Activated gamma-delta T cell treated with Interleukin-2 at 50 U/mL for 16 hours (primary cell): Measurements from ENCODE around the gene TRAF2.
A peak's percentile ranks its signal among the peaks of the same experiment; 100 is the strongest.

Experiments used
- DNase-seq: peaks from one replicate; pipeline ENCODE4 v3.0.0-alpha.2; 2020

Gene TRAF2

DNA sequence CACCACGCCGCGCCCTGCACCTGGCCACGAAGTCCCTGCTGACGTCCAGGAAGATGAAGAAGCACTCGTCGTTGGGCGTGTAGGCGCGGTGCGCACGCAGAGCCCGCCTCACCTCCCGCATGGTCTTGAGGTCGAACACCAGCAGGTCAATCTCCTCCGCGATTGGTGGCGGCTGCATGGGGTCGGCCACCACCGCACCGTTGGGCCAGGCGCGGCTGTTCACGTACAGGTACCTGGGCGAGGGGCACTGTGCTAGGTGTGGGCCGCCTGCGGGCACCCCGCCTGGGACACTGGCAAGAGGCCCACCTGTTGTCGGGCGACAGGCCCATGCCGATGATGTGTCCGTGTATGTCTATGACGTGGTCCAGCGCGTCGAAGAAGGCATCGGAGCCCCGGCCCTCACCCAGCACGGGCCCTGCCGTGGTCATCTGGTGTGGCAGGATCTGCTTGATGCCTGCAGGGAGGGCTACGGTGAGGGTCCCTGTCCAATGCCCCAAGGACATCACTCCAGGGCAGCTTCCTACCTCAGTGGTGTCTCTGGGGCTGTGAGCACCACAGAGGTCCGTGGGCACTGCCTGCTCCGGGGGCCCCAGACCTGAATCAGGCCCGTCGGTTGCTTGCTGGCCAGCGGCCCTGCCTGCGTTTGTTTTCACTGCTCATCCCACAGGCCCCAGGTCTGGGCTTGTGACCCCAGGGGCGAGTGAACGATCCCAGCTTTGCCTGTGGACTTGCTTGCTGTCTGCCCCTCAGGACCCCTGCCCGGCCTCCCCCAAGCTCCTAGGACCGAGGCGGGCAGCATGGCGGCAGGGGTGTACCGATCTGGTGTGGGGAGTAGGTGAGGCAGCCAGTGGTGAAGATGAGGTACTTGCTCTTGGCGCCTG is 55.2 kb downstream of the TRAF2 start:
- no peak for DNase-seq

DNA sequence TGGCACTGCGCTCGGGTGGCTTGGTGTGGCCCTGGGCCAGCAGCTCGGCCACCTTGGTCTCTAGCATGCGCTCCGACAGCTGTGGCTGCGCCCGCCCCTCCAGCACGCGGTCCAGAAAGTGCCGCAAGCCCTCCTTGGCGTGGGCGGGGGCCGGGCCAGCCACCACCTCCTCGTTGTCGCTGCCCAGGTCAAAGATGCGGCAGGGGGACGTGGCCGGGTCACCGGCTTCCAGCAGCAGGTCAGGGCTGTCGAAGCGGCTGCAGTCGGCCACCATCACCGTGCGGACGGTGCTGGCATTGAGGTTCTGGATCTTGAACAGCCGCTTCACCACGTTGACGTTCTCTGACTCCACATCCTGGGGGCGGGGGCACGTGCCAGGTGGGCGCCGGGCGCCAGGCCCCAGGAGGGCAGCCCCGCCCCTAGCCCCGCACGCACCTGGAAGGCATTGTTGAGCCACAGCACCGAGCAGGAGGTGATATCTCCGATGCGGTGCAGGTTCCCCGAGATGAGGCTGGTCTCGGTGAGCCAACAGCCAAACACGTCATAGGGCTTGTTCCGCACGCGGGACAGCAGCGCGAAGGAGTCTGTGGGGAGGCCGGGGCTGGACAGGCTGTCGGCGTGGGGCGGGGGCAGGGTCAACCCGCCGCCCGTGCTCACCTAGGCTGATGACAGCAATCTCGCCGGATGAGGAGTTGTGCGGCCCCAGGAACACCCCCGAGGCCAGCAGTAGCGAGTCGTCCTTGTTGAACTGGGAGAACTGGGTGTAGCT is 56.0 kb downstream of the TRAF2 start:
- DNase-seq = no peak

DNA sequence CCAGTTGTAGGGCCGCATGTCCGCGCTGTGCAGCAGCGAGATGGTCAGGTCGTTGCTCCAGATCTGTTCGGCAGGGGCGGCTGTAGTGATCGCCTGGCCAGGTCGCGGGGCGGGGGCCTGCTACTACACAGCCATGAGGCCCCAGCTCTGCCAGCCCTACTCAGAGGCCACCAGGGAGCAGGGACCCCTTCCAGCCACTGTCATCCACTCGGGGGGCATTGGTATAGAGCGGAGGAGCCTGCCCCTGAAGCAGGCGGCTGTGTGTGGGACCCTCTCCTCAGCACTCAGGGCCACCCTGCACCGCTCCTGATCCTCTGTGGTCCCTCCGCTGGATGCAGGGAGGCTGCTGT is 56.5 kb downstream of the TRAF2 start:
- DNase-seq = no peak

DNA sequence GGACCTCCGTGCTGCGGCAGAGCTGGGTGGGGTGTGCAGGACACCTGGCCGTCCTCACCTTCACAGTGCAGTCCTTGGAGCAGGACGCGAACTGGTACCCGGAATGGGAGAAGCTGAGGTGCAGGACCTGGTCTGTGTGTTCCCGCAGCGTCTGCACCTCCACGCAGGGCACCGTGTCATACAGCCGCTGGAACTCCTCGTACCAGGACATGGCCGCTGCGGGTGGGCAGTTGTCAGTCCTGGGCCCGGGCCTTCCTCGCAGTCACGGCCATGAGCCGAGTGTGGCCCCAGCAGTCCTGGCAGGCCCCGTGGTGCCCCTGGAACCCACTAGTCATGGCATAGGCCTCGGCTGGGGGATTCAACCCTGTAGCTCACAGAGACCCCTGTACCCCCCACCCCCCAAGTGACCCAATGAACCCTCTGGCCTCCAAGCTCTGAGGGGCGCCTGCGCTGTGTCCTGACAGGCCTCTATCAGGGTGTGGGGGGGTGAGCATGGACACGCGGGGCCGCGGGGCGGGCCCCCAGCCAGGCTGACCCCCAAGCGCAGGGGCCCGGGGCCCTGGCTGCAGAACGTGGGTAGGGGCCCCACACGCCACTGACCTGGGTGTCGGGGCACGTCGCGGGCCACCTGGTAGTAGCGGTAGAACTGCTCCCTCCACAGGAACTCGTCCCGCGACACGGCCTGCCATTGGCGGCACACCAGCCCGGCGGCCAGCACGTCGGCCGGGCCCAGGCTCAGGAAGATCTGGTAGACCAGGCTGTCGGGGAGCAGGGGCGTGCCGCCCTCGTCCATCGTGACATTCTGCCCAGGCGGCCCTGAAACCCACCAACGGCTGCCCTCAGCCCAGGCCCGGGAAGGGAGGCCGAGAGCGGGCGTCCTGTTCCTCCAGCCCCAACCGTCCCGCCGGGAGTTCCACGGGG is 57.2 kb downstream of the TRAF2 start:
- no peak for DNase-seq

DNA sequence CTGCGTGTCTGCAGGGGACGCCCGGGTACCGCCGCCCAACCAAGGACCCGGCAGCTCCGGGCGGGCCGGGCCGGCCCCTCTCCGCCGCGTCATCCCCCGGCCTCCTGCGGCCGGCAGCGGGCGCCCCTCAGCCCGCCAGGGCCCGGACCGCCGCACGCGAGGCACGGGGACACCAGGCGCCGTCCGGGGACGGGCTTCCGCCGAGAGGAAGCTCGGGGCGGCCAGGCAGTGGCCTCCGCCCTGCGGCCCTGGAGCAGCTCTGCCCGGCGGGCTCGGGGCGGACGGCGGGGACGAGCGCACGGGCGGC is 57.8 kb downstream of the TRAF2 start:
- no peak for DNase-seq

DNA sequence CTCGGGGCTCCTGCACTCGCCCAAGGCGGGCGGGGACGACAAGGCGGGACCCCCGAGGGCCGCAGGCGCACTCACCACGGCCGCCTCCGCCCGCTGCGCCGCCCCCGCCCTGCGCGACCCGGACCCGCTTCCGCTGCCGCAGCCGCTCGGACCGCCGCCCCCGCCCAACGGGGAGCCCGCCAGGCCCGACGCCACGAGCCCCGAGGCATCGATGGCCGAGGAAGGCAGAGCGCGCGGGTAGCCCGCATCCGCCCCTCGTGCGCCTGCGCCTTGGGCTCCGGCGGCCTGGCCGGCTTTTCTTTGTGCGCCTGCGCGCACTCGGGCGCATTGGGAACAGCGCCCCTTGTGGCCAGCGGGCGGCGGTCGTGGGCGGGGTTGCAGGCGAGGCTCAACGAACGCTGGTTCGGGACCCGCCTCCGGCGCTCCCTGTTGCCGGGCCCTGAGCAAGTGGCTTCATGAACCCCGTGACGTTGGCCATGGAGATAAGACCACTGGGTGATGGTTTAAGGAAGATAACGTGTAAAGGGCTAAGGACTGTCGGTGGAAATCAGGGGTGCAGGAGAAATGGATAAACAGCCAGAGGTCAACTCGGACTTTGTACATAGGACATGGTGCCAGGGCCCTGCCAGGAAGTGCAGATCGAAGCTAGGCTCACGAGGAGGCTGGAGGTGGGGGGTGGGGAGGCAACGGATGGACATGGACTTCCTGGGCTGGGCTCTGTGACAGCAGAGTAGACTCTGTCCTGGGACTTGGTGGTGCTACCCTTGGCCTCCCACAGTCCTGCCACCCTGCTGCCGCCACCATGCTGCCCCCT is 58.4 kb downstream of the TRAF2 start, which contains the start of the genes C8G and FBXW5:
TSS of gene C8G (plus strand) at position 725 of the 814 bp plus-strand sequence. CDS start at position 803, 78 bp downstream.
TSS of gene FBXW5 (minus strand) at position 220 of the 814 bp plus-strand sequence. CDS start 655 bp downstream, outside the sequence.
- DNase-seq = peak; percentile 92

DNA sequence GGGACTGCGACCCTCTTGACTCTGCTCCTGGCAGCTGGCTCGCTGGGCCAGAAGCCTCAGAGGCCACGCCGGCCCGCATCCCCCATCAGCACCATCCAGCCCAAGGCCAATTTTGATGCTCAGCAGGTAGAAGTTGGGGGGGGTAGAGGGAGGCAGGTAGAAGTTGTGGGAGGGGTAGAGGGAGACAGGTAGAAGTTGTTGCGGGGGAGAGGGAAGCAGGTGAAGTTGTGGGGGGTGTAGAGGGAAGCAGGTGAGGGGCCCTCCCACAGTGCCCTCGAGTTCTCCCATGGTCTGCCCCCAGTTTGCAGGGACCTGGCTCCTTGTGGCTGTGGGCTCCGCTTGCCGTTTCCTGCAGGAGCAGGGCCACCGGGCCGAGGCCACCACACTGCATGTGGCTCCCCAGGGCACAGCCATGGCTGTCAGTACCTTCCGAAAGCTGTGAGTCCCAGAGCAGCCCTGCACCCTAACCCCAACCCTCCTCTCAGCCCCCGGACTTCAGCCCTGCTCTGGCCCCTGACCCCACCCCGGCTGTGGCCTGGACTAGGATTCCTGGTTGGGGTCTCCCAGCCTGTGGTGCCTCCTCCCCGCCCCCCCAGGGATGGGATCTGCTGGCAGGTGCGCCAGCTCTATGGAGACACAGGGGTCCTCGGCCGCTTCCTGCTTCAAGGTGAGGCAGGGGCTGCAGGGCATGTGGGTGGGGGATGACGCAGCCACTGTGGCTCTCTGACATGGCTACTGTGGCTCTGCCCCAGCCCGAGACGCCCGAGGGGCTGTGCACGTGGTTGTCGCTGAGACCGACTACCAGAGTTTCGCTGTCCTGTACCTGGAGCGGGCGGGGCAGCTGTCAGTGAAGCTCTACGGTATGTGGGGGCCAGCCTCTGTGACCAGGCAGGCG is 59.3 kb downstream of the TRAF2 start:
- no peak for DNase-seq

DNA sequence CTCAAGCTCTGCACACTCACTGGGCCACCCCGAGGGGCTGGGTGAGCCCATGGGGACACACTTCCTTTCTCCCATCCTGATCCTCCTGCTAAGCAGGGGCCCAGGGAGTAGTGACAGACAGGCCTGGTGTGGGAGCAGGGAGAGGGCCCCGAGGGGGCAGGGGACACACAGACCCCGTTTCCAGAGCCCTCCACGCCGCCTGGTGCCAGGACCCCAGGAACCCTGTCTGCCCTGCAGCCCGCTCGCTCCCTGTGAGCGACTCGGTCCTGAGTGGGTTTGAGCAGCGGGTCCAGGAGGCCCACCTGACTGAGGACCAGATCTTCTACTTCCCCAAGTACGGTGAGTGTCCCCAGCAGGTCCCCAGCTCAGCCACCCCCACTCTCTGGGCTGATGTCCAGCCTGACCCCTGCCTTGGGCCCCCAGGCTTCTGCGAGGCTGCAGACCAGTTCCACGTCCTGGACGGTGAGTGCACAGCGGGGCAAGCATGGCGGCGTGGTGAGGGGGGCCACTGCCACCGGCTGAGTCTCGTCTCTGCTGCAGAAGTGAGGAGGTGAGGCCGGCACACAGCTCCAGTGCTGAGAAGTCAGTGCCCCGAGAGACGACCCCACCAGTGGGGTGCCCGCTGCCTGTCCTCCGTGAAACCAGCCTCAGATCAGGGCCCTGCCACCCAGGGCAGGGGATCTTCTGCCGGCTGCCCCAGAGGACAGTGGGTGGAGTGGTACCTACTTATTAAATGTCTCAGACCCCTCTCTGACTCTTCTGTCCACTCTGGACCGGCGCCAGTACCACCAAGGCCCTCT is 60.1 kb downstream of the TRAF2 start:
- no peak for DNase-seq

DNA sequence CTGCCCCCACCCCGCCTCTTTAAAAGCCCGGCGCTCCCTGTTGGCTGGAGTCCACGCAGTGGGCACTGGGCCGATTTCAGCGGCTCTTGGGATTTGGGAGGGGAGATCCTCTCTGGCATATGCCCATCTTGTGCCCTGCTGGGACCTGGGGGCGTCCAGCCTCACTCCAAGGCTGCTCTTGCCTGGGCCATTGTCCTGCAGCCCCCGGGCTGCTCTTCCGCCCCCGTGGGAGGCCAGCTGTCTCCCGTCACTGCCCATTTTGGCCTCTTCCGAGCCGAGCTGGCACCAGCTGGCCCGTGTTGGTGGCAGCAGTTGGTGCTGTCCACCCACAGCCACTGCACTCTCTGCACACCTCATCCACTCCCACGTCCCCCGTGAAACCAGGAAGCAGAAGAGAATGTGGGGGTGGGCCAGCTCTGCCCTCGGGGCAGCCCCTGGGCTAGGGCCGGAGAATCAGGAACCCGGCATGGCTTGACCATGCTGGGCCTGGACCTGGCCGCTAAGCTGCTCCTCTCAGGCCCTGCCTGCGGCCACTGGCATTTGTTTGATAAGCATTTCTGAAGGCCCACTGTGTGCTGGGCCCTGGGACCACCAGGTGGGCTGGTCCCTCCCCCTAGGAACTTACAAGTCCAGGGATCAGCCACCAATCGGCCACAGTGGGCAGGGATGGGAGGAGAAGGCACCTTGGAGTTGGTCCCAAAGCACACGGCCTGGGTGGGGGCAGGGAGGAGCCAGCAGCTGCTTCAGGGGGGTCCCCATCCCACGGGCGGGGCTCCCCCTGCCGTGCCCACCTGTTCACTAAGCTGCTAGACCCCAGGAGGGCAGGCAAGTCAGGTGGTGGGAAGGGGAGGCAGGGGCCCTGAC is 60.9 kb downstream of the TRAF2 start:
- DNase-seq = no peak

DNA sequence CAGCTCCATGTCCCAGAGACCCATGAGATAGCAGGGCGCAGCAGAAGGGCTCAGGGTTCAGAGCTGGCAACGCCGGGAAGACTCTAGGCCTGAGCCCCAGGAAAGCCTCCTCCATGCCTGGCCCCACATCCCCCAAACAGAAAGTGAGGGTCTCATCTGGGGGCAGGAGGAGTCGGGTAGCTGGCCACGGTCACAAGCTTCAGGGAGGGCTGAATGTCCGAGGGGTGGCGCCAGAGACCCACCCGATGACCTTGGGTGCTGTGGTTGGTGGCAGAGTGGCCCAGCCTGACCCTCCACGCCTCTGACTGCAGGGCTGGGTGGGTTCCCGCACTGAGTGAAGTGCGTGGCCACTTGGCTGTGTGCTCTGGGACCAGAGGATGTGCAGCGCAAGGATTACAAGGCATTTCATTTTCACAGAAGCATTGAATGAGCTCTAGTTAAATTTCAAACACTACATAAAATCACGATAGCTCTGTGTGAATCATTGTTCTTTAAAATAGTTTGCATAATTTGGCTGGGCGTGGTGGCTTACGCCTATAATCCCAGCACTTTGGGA is 61.7 kb downstream of the TRAF2 start:
- no peak for DNase-seq

DNA sequence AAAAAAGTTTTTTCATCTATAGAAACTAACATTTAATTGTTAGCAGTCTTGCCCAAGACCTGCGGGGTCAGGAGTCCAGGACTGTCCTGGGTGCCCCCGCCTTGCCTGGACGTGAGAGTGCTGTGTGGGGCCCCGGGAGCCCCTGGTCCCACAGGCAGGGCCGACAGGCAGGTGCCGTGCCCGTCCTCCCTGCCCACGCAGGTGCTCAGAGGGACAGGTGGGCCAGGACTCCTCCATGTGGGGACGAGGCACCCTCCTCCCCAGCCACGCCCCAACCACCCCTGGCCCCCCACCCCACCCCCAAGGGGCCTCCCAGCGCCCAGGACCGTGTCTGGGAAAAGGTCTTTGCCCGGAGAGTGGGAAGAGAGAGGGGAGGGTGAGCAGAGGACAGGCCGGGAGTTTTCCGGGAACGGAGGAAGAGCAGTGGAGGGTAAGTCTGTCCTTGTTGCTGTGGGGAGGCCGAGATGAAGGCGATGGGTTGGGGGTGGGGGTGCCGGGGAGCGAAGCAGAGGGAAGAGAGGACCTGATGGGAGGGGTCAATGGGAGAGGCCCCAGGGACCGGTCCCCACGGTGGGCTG is 63.0 kb downstream of the TRAF2 start:
- no peak for DNase-seq

DNA sequence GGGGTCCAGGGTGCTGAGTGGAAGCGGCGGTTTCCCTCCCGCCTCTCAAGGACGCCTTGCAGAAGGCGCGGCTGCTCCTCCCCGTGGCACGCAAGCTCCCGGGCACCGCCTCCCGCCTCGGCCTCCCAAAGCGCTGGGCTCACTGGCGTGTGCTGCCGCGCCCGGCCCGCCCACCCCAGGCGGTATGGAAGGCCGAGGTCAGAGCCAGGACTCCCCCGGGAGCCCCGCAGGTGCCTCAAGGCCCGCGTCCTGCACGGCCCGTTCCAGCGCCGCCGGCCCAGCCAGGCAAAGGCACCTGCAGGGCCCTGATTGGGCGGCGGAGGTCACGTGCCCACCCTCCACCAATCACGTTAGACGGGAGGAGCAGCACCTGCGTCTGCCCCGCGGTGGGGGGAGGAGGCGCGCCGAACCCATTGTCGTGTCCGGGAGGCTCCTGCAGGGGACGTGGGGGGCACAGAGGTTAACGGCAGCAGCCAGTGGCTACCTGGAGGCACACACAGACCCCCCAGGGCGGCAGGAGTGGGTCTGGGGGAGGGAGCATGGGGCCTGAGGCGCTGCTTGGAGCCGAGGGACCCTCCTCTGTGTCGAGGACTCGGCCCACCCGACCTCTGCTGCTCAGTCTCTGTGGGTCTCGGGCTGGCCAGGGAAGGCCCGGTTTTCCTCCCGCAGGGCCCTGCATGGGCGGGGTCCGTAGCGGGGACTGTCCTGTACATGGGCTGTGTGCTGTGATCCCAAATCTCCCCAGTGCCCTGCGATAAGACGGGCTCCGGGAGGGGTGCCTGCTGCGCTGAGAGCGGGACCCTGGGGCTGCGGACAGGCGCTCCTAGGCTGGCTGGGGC is 63.7 kb downstream of the TRAF2 start:
- peak; percentile 98 for DNase-seq

DNA sequence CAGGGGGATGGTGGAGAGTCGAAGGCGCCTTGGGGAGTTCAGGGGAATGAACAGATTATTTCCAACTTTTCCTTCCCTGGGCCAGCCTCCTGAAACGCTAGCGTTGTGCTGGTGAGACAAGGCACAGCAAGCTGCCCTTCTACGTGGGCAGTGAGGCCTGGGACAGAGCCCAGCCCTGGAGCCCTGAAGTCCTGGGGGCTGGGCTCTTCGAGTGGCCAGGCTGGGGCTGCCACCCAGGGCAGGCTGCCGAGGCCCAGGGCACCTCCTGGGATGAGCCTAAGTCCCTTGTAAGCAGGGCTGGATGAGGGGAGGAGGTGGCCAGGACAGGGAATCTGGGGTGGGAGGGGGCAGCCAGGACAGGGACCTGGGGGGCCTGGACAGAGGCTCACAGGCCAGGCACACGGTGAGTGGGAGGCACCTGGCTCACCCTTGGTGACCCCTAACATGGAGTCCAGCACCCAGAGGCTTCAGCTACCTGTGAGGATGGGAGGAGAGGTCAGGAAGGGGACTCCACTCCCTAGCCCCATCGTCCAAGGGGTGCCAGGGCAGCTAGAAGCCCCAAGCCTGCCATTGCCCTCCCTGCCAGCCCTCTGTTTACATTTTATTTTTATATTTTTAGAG is 64.5 kb downstream of the TRAF2 start:
- no peak for DNase-seq

DNA sequence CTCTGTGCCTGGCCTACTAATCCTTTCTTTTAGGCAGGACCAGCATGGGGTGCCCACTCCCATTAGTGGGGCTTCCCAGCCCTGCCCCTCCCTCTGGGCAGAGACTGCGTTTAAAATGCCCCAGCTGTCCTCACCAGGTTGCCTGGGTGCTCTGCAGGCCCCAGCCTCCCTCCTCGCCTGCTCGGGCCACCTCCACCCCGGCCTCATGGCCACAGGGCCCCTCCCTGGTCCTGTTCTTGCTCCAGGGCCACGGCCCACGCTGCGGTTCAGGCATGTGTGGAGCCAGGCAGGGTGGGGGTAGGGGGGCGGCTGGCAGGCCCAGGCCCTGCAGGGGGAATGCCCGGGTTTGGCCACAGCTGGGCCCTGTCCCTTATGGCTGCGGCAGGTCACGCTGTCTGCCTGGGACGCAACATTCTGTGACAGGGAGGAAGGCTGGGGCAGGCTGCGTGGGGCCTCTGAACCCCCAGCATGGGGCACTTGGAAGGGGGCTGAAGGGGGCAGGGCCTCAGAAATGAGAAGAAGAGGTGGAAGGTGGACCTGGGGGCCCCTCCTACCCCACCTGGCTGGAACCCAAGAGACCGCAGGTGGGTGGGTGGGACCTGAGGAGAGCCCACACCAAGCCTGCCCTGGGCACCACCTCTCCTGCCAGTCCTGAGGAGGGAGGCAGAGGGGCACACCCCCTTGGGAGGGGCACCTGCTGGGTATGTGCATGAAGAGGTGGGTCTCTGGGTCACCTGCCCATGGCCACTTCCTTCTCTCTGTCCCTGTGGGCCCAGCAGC is 65.4 kb downstream of the TRAF2 start, which contains the start of gene LCN12:
TSS of gene LCN12 (plus strand) at position 733 of the 780 bp plus-strand sequence. CDS start 55 bp downstream, outside the sequence.
- DNase-seq = no peak

DNA sequence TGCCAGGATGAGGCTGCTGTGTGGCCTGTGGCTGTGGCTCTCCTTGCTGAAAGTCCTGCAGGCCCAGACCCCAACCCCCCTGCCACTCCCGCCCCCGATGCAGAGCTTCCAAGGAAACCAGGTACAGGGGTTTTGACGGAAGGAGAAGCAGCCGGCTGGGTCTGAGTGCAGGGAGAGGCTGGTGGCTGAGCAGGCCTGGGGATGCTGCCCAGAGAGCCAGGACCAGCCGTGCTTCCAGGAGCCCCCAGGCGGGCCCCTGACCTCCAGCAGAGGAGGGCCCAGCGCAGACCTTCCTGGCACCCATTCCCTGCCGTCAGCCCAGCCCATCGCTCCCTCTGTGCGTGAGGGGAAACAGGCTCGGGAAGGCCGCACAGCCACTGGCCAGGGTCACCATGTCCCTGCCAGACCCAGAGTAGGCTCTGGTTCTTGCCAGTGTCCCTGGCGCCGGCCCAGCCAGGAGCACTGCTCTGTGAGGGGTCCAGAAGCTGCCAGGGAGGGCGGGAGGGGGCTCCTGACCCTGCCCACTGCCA is 66.1 kb downstream of the TRAF2 start:
- DNase-seq = no peak
